GM19372 (cell line): ENCODE results near the gene CLDND1.
A peak's percentile ranks its signal among the peaks of the same experiment; 100 is the strongest.
"Not testable (repeated sequence)": the region's sequence is repeated elsewhere in the genome, so short reads cannot be mapped to it uniquely, and the experiment has no call there.

Experiments used
- ATAC-seq: cut with Tn5 transposase; IDR thresholded peaks from one replicate; pipeline ENCODE4 v1.9.1; 2021; ENCODE audit warnings: mild to moderate bottlenecking, low read depth, moderate library complexity; ENCODE audit not compliant: unreplicated experiment

Gene CLDND1

DNA sequence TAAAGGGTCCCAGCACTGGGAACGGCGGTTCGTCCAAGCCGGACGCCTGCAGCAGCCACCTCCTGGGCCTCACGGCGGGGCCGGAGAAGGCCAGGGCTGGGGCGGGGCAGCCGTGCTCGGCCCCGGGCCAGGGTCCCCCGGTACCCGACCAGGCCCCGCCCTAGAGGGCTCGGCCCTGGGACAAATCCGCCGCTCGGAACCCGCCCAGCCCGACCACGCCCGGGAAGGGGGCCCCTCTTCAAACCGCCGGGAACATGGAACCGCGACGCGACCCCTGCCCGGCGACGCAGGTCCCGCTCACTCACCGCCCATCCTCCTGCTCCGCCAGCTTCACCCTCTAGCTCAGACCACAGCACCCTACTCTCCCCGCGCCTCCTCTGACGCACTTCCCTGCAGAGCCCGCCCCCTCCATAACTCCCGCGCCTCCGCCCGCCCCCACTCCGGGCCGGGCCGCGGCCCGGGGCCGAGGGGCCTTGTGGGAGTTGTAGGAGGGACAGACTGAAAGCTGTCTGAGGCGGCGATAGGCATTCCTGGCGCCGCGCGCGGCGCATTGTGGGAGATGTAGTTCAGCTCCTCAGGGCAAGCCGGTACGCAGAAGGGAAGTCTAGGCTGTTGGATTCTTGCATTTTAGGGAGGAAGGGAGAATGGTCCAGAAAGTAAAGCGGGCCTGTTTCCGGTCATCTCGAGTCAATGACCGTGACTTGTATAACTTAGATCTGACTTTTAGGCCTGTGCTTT, at the start of gene CLDND1:
TSS of gene CLDND1 (minus strand) at position 359 of the 738 bp plus-strand sequence. CDS start 1,478 bp downstream, outside the sequence.
- peak; percentile 79 for ATAC-seq

DNA sequence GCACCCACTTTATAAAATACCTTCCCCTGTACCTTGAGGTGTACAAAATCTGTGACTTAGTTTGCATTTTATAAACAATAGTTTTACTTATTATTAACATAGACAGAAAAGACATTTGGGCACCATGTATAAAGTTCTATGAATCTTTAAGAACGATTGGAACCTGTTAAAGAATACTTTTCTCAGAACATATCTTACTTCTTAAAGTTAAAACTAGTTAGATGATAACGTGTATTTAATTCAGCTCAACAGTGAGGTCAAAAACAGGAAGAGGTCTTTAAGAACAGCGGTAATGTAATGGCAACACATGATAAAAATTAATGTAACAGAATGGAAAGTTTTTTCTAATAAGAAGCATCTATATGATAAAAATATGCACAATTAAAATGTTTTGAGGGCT, 45.7 kb upstream of the CLDND1 start:
- ATAC-seq: no peak

DNA sequence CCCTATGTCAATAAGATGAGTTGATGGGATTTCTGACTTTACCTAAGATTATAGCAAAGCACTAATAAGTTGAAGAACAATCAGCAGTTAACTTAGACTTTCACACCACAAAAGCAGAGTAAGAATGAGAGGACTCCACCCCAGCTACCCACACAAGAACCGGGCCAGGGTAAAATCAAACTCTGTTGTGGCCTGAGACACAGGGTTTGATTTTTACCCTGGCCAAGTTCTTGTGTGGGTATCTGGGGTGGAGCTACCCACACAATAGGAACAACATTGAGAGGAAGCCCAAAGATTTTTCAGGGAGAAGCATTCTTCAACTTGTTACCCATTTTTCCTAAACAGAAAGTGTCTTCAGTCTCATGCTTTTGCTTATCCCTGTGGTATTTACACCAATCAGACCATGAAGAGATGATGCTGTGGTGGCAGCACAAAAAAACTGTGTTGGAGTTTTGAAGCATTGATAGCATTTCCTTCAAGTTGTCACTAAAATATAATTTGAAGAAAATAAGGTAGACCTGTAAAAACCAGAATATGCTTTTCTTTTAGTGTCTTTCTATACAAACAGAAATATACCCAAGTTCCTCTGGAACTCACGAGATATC, 45.1 kb upstream of the CLDND1 start:
- ATAC-seq: peak; percentile 28

DNA sequence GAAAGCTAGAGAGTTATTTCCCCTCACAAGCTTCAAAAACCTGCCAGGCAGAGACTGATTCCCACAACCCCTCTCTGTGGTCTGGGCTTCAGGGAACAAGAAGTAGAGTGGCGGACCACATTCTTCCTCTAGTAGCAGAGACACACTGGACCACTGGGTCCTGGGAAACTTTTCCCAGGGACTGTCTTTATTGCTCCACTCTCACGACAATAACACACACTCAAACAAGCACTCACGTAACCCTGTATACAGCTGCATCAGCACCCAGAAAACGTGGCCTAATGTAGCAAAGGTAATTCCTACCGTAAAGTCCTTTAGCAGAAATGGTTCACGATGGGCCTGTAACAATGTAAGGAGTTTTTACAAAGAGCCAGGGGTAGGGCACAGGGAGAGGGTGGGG, 43.1 kb upstream of the CLDND1 start:
- ATAC-seq: no peak

DNA sequence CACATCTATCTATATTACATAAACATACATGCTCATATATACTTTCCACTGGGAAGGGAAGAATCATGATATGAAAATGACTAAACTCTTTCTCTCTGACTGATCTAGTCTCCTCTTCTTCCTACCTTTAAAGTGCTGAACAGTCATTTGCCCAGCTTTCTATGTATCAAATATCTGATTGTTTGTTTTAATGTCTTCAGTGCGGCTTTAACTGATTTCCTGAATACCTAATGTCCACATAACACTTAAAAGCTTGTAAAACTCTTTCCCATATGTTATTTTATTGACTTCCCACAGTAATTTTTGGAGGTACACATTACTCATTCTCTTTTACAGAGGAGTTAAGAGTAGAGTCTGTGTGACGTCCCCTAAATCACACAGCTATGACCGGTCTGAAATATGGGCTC, 42.5 kb upstream of the CLDND1 start:
- no peak for ATAC-seq

DNA sequence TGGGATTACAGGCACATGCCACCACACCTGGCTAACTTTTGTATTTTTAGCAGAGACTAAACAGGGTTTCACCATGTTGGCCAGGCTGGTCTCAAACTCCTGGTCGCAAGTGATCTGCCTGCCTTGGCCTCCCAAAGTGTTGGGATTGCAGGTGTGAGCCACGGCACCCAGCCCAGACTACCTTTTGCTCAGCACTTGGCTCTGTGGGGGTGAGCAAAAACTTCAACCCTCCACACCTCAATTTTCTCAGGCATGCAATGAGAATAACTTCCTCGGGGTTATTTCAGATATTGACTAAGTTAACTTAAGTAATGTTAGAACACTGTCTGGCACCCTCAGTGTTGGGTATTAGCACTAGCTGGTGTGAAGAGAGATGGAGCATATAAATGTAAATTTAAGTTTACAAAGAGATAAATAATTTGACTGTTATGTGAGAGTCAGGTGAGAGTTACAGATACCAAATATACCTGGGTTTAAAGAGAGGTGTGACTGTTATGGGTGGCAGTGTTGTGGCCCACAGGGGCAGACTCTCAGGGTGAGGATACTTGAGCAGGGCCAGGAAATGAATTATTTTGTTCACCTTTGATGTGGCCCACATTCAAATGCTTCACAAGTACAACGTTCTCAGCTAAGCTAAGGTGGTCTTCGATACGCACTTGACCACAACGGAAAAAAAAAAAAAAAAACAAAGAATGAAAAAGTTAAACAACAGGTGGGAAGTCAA, 41.7 kb upstream of the CLDND1 start:
- ATAC-seq: no peak

DNA sequence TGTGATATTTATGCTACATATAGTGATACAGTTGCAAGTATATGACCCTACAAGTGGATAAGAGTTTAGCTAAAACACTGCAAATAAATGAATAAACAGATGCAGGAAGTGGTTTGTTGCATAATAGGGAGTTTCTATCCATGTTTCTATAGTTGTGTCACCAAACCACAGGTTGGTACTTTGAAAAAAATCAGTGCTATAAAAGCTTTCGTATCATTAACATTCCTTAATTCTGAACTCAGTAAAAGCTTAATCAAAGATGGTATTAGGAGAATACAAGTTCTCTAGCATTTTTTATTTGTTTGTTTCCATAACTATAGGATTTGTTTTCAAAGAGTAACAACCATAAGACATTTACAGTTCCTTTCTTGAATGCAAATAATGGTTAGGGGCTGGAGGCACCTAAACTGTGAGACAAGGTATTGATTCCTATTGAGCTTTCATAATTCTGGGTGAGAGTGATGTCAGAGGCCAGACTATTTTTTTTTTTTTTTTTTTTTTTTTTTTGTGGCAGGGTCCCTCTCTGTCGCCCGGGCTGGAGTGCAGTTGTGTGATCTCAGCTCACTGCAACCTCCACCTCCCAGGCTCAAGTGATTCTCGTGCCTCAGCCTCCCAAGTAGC, 41.1 kb upstream of the CLDND1 start:
- peak; percentile 47 for ATAC-seq

DNA sequence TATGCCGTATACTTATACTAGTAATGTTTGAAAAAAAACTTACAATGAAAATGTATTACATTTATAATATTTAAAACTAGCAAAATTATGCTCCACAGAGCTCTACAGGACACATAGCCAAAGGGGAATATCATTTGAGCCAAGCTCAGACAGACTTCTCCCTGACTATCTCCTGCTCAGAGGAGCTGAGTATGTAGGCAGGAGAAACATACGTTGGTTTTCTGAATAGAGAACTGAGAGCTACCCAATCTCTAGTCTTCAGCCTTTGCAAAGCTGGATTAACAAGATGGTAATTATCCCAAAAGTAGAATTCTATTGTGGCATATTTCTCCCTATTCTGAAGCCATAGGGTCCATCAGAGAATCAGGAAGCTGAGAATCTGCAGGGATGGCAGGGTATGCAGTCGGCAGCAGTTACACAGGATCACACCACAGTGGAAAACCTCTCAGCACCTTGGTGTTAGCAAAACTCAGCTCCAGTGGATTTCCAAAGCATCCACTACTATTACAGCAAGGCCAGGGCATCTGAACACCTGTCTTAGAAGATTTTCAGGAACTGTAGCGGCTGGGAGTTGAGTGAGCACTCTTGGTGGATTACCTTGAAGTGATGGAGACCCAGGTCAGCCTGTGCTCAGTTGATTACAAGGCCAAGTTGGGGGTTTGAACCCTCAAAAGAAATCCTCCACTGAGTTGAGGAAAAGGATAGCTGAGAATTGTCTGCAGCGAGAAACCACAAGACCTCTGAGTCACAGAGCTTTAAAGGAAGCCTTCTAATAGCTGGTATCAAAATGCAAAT, 39.2 kb upstream of the CLDND1 start:
- no peak for ATAC-seq

DNA sequence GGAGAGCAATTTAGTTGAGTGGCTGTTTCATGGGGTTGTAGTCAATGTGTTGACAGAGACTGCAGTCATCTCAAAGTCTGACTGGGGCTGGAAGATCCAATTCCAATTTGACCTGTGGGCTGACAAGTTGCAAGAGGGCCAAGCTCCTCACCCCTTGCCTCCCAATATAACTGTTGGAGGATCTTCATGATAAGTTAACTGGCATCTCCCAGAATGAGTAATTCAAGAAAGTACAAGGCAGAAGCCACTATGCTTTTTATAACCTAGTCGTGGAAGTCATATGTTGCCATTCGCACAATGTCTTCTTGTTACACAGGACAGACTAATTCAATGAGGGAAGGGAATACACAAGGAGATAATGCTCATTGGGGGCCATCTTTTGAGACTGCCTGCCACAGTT, 38.2 kb upstream of the CLDND1 start:
- ATAC-seq: no peak

DNA sequence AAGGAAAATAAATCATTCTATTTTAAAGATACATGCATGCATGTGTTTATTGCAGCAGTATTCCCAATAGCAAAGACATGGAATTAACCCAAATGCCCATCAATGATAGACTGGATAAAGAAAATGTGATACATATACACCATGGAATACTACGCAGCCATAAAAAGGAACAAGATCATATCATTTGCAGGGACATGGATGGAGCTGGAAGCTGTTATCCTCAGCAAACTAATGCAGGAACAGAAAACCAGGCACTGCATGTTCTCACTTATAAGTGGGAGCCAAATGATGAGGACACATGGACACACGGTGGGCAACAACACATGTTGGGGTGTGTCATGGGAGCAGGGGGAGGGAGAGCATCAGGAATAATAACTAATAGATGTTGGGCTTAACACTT, 37.1 kb upstream of the CLDND1 start:
- ATAC-seq: not testable (repeated sequence)

DNA sequence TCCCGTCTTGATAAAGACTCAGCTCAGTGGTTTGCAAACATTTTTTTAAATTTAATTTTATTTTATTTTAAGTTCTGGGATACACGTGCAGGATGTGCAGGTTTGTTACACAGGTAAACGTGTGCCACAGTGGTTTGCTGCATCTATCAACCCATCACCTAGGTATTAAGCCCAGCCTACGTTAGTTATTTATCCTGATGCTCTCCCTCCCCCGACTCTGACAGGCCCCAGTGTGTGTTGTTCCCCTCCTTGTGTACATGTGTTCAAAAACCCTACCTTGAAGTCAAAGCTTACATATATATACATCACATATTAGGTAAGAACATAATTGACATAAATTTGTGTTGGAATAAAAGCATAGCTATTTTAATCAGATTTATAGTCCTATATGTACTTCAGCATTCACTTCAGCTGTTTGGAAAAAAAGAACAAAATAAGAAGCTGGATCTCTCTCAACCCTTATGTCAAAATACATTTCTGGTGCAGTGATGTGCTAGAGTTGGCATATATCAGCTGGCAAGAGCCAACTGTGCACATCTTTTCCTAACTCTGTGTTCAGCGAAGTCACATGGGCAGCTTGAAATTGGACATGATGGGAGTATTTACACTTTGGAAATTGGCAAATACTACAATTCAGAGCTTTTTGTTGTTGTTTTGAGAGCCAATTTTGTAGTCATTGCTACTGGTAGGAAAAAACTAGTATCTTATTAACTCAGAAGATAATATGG, 35.6 kb upstream of the CLDND1 start:
- ATAC-seq: no peak

DNA sequence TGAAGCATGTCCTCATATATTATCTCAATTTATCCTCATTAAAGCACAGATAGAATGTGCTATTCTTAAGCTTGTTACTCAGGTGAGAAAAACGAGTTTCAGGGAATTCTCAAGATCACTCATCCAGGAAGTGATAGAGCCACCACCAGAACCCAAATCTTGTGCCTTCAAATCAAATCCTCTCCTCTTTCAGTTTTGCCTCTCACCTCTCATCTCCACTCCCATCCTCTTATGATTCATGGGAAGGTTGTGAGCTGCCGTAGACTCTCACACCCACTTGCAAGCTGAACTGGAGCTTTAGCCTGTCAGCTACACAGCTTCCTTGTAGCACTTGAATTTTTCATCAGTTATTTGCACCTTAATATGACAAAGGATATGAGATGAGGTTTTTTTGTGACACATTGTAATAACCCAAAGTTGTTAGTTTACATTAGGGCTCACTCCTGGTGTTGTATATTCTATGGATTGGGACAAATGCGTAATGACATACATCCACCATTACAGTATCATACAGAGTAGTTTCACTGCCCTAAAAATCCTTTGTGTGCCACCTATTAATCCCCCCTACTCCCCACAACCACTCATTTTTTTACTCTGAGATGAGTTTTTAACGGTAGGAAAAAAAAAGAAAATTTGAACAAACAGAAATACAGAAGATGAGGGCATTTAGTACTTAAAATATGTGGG, 34.8 kb upstream of the CLDND1 start:
- no peak for ATAC-seq

DNA sequence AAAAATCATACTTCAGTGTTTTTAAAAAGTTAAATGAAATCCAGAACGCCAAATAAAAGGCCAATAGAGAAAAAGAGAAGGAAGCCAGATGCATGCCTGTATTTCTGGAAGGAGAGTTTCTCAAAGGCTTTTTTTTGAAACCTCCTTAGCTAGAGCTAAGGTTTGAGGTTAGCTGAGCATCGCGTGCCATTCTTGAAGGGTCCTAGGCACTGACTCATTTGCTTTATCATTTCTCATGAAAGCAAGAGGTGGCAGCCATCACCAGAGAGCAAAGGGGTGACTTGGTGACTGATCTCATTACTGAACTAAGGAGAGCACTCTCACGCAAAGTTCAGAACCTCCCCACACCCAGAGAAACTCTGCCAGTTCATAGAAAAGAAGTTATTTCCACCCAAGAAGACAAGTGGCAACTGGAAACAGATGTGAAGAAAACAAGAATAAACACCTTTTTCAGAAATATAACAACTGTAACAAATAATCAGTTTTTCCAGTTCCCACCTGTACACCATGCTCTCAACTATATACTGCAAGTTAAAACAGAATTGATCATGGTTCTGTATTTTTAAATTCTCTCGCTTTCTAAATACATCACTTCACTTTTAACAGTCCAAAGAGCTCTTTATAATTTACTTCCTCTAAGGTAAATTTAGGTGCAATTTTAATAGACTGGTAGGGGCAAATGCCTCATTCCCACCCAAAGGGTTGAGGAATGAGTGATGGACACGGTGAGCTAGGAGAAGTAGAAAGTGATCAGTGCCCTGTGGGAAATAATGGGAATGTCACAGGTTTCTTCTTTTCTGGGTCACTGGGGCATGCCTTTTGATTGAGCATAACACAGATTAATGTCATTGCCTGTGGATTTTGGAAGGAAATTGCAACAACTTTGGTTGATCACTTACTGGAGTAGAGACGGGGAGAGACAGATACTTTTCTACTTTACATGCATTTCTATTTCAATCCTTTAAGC, 33.7 kb upstream of the CLDND1 start:
- peak; percentile 66 for ATAC-seq

DNA sequence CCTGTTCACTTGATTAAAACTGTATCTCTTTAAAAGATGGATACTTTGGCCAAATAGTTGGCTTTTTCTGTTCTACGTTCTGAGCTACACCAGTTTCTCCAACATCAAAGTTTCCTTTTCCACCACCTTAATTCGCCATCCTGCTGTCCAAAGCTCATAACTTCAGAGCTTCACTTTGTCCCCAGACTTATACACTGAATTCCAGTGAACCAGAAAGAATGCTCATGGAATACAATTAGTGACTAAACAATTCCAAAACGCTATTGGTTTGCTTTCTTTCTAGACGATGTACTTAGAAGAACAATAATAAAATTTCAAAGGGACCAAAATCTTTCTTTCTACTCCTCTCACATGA, 32.3 kb upstream of the CLDND1 start:
- no peak for ATAC-seq

DNA sequence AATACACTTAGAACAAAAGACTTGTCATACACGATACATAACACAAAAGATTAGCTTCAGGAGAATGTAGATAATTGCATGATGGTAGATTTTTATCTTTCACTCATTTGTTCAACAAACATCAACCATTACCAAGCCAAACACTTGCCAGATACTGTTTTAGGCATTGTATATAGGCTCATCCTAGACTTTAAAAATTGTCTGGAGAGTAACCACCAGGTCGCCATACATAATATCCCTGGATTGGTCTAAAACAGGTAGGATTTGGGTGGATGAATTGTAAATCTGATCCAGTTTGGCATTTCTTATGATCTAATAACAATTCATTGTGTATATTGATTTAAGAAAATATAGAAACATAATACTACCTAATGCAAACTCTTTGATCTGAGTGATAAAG, 31.9 kb upstream of the CLDND1 start:
- ATAC-seq: no peak

DNA sequence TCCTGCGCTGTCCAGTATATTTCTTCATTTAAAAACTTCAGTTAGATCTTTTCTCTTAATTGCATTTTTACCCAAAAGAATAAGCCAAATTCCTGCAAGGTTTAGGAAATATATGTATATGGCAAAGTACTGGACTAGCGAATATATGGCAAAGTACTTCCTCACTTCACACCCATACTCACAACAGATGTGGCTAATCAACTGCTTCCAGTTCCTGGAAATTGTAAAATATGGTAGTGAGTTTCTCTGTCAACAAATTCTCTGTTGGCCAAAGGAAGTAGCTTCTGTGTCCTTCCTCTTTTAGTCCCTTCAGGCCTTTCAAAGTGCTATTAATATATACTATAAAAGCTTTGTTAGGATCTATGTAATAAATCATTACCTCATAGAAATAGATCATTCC, 31.1 kb upstream of the CLDND1 start:
- ATAC-seq: no peak

DNA sequence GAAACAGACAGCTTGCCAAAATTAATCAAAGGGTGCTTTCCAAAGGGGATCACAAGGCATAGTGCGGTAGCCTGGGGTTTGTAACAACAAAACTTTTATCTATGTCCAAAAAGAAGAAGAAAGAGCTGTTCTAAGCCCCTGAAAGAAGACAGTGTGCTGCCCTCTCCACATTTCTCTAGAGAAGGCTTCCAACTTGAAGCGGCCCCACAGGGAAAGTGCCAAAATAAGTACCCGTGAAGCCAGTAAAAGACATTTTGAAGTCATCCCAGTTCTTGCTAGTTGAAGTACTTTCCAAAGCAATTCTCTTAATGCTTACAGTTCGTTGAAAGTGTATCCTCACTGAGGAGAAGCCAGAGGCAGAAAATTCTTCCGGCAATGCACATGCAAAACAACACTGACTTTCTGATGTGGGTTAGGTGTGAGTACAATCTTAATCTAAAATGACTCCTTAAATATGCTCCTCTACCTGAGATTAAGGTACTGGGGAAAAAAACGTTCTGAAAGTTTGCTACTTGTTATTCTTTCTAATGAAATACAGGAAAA, 30.4 kb upstream of the CLDND1 start:
- no peak for ATAC-seq
